H1 (cell line): Measurements from ENCODE around the gene NCOA1. TPM values are rescaled to one million over a fixed set of nuclear protein-coding genes. Genes with fewer than 3 reads are reported as not detected.

Experiments
- SAP30 ChIP-seq: fragments of 300-600 bp; sonication (generic); IDR thresholded peaks from 2 replicates; pipeline ENCODE4 v1.7.1; 2012; ENCODE audit warnings: low read length, moderate library complexity, mild to moderate bottlenecking, inconsistent platforms; ENCODE audit not compliant: insufficient read depth, insufficient replicate concordance
- YY1 ChIP-seq: IDR thresholded peaks from 2 replicates; pipeline ENCODE4 v1.6.1; 2011; ENCODE audit warnings: low read depth, mild to moderate bottlenecking, low read length
- ZNF274 ChIP-seq: IDR thresholded peaks from 2 replicates; pipeline ENCODE4 v1.7.0; 2012; ENCODE audit warnings: low read length, borderline replicate concordance; ENCODE audit errors: extremely low read depth
- polyA plus RNA-seq, 7 experiments: library from polyadenylated mRNA; depleted of rRNA in 3 of 7; stranded (reverse) in 5 of 7; unstranded in 2 of 7; fragments of >200 nt in 5 of 7; fragments of 200-250 nt in 2 of 7; gene quantifications; 1 replicate in 5 of 7; 2 replicates in 1 of 7; 4 replicates in 1 of 7; pipeline versions ENCODE4 v1.2.1 to v1.2.3, GENCODE V29; 2011 to 2013; ENCODE audit warnings: missing spikeins in 2 of 7, mixed read lengths in 2 of 7
- total RNA-seq: library from RNA; stranded (reverse); fragmentation: NEBNext Ultra II Directional; extraction: Animal tissue kit (Norgen Biotek cat#: 25700); gene quantifications from 2 replicates; pipeline ENCODE4 v1.2.1, GENCODE V29; 2021

The NCOA1 gene
- total and polyA plus RNA-seq, 2 of the 8 experiments (the other 6 are each of a cell fraction or from before 2014, with no cell fraction given), result 12.8 to 17.9 TPM

- TF ChIP-seq SAP30, result no peak
- no peak for TF ChIP-seq ZNF274
- no peak for TF ChIP-seq YY1
- TF ChIP-seq, all 59 proteins: peak for 0
These were observed 184.3 kb downstream of the NCOA1 start (continued) for GRCh38 chr2:24675338-24675737.
